ENCODE measurements around the gene ALS2CL.

The ALS2CL gene

DNA sequence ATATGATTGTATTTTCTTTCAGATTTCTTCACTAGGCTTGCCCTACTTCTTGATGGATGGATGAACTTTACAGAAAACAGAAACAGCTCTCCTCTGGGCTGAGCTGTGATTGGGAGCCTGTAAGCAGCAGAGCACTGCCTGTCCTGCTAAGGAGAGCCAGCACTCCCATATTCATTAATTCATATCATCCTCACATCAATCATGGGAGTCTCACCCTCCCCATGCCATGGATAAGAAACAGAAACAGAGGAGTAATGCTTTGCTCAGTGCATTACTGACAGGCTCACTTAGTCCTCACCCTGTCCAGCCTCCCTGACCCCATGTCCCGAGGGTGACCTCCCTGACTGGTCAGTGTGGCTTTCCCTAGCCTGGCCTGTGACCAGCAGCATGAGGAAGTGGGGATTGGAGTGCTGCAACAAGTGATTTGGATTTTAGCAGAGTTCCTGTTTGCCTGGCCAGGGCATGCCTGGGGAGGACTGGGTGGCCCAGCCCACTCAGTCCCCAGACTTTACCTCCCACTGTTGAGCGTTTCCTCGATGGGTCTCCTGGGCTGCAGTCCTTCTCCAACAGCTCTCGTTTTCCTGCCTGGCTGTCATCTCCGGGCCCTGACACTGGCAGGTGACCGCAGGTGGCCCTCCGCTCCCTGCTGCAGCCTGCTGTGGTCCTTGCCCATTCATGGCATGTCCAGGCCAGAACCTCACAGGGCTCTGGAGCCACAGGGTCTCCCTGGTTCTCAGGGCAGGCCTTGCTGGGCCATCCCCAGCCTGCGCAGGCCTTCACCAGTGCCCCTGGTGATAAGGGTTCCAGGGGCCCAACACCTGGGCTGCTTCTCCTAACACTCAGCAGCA is 6.4 kb upstream of the ALS2CL start:
- DNase-seq (ENCODE audit: low spot score), result no peak
- no peak for TF ChIP-seq CTCF (IDR thresholded peaks at IDR 0.05; ENCODE audit: extremely low read depth, missing control alignments)

- no peak for TF ChIP-seq CTCF (IDR thresholded peaks at IDR 0.05; ENCODE audit: extremely low read depth, missing control alignments)
- no peak for DNase-seq (ENCODE audit: low spot score)
These were observed 2.7 kb upstream of the ALS2CL start for GRCh38 chr3:46695962-46696894.

DNA sequence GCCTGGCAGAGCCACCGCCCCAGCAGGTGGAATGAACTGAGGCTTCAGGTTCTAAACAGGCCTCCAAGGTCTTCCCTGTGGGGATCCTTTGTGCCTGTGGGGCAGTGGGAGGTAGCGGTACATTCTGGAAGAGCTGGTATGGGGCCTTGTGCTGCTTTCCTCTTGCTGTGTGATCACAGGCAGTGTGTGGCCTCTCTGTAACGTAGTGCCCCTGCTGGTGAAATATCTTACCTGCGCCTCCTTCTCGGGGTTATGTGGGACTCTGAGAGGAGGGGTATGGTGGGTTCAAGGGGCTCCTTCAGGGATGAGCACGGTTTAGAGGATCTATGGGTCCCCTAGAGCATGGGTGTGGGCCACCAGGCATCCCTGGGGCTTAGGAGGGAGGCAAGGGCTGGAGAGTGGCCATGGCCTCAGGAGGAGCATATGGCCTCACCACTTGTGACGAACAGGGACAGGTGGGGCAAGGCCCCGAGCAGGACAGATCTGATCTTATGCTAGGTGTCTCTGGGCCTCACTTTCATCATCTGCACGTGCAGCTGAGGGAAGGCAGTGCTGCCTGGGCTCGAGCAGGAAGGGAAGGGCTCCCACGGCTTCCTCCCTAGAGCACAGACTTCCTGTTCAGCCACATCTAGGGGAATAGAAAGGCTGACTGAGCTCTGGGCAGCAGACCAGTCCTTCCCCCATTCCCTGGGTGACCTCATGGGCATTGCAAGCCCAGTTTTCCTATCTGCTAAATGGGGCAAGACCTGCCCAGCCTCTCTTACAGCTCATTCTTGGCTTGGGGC is 1.9 kb upstream of the ALS2CL start:
- peak; percentile 58 for DNase-seq (ENCODE audit: low spot score)

DNA sequence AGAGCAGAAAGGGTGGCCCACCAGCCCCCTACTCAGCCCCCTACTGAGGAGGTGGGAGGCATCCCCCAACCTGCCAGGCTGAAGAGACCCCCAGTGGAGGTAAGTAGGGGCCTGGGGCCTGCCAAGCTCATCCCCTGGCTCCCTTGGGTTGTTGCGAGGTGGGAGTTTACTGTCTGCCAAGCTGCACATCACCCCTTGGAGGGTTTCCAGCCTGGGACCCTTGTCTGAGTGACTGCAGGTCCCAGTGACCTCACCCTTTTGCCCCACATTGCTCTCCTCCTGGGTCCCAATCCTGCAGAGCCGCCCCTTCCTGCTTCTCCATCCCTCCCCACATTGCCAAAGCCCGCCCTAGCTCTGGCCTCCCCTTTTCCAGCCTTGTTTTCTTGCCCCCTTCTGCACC is 1.0 kb upstream of the ALS2CL start:
- no peak for TF ChIP-seq CTCF (IDR thresholded peaks at IDR 0.05; ENCODE audit: extremely low read depth, missing control alignments)
- DNase-seq (ENCODE audit: low spot score), result no peak

More for the DNA sequence above, 1.9 kb upstream of the ALS2CL start:
- no peak for TF ChIP-seq CTCF (IDR thresholded peaks at IDR 0.05; ENCODE audit: extremely low read depth, missing control alignments)

DNA sequence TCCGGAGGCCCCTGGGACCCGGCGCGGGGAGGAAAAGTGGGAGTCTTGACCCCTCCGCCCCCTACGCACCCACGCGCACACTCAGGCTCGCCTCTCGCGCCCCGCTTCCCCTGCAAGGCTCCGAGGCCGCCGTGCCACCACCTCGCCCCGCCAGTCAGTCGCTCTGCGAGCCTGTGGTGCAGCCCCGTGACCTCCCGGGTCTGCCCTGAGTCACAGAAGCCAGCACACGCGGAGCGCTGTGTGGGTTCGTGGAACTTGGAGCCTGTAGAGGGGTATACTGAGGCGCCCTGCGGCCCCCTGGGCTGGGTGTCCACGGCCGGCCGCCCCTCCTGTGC is 380 bp upstream of the ALS2CL start:
- no peak for DNase-seq (ENCODE audit: low spot score)
- TF ChIP-seq CTCF (IDR thresholded peaks at IDR 0.05; ENCODE audit: extremely low read depth, missing control alignments), result no peak

- no peak for DNase-seq (ENCODE audit: low spot score)
These were observed 901 bp downstream of the ALS2CL start for GRCh38 chr3:46692566-46692990.

More at GRCh38 chr3:46692566-46692990, 901 bp downstream of the ALS2CL start:
- no peak for TF ChIP-seq CTCF (IDR thresholded peaks at IDR 0.05; ENCODE audit: extremely low read depth, missing control alignments)

Measured in GM20000 (cell line).